ENCODE measurements around the gene ZFP62.

GRCh38 chr5:180910182-180910581, 49.1 kb upstream of the ZFP62 start:
- no peak for TF ChIP-seq GATA2 (IDR thresholded peaks at IDR 0.05; ENCODE audit: low read depth, low read length)
- no peak for TF ChIP-seq GATA3 (IDR thresholded peaks at IDR 0.05; ENCODE audit: low read depth, low read length)
